Measurements from ENCODE around the gene CDKAL1. TPM values are rescaled to one million over a fixed set of nuclear protein-coding genes. Genes with fewer than 3 reads are reported as not detected.
A peak's percentile ranks its signal among the peaks of the same experiment; 100 is the strongest.

CDKAL1 gene
- 10 to 100 TPM; 10.1 to 22.0 (median 12.5) TPM for total RNA-seq

- peak within 1 kb of the TSS; percentile 88 for H3K27ac ChIP-seq
- H3K4me3 ChIP-seq: peak within 1 kb of the TSS; percentile 89
- no peaks in the 10 kb centered on the region for H3K27me3 ChIP-seq
- TF ChIP-seq EP300 (IDR thresholded peaks at IDR 0.05) (no peak), POLR2A (IDR thresholded peaks at IDR 0.05) (peak in 1 of 2 donors; percentile 37), CTCF (IDR thresholded peaks at IDR 0.05) (no peak), POLR2AphosphoS5 (IDR thresholded peaks at IDR 0.05) (peak in 1 of 3 donors; percentile 96)
- no peaks in the 10 kb centered on the region for H3K36me3 ChIP-seq
- peaks cover 21% of the 10 kb centered on the region for H3K4me1 ChIP-seq
- H3K9me3 ChIP-seq: no peaks in the 10 kb centered on the region
- peak; percentile 92 to 95 for DNase-seq (ENCODE audit: low spot score in 2 of 2)
- under 1% methylated on average over 31 of the region's 31 CpGs for WGBS
Measured at GRCh38 chr6:20534295-20535262, at the start of gene CDKAL1. TSS of gene CDKAL1 (plus strand) at chr6:20534457. CDS start at chr6:20546351, 11,894 bp downstream.

DNA sequence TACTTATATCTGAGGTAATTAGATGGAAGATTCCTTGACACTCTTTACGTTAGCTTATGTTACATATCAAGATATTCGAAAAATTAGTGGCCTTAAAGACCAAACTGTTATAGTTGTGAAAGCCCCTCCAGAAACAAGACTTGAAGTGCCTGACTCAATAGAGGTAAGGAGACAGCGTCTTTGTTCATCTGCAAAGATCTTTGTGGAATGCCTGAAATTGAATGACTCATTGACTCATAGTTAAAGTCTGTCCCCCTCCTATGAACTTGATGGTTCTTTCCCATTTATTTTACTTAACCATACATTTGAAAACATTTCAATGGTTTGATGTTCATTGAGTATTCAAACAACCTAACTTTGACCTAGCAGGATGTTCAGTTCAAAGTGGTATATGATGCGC lies 47.6 kb upstream of the CDKAL1 start:
- 96% methylated on average over 4 of the region's 4 CpGs for WGBS
- H3K4me3 ChIP-seq: no peak overlapping the region
- TF ChIP-seq POLR2AphosphoS5 (IDR thresholded peaks at IDR 0.05): no peak
- no peak for TF ChIP-seq POLR2A (IDR thresholded peaks at IDR 0.05)
- TF ChIP-seq CTCF (IDR thresholded peaks at IDR 0.05): no peak
- no peak for TF ChIP-seq EP300 (IDR thresholded peaks at IDR 0.05)
- no peaks in the 10 kb centered on the region for H3K4me1 ChIP-seq
- H3K27ac ChIP-seq: no peak overlapping the region
- no peaks in the 10 kb centered on the region for H3K9me3 ChIP-seq
- no peaks in the 10 kb centered on the region for H3K27me3 ChIP-seq
- DNase-seq (ENCODE audit: low spot score in 2 of 2): no peak
- peaks cover 30% of the 10 kb centered on the region for H3K36me3 ChIP-seq

DNA sequence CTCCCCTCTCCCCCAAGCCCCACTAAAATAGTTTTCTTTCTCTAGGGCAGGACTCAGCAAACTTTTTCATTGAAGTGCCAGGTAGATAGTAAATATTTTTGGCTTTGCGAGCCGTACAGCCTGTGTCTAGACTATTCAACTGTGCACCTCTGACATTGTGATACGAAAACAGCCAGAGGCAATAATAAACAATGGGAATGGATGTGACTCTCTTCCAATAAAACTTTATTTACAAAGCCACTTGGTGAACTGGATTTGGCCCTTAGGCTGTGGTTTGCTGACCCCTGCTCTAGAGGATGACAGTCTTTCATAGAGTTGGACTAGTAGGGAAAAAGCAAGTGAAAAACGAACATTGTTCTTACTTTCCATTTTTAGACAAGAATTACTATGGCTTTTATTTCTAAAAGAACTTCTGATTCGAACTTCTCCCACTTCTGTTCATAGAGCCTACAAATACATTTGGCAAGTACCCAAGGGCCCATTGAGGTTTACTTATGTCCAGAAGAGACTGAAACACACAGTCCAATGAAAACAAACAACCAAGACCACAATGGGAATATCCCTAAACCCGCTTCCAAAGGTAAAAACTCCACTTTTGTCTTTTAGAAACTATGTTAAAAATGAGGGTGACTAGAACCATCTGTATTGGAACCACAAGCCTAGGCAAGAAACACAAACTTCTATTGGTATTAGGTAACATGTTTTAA lies 46.4 kb upstream of the CDKAL1 start:
- Histone ChIP-seq H3K36me3 (peaks cover 30% of the 10 kb centered on the region), H3K9me3 (no peaks in the 10 kb centered on the region), H3K4me1 (no peaks in the 10 kb centered on the region), H3K27ac (no peak overlapping the region), H3K4me3 (no peak overlapping the region), H3K27me3 (no peaks in the 10 kb centered on the region)
- WGBS: 90% methylated on average over 6 of the region's 6 CpGs
- DNase-seq (ENCODE audit: low spot score in 2 of 2): no peak
- no peak for TF ChIP-seq EP300 (IDR thresholded peaks at IDR 0.05)
- no peak for TF ChIP-seq CTCF (IDR thresholded peaks at IDR 0.05)
- TF ChIP-seq POLR2AphosphoS5 (IDR thresholded peaks at IDR 0.05): no peak
- TF ChIP-seq POLR2A (IDR thresholded peaks at IDR 0.05): no peak

DNA sequence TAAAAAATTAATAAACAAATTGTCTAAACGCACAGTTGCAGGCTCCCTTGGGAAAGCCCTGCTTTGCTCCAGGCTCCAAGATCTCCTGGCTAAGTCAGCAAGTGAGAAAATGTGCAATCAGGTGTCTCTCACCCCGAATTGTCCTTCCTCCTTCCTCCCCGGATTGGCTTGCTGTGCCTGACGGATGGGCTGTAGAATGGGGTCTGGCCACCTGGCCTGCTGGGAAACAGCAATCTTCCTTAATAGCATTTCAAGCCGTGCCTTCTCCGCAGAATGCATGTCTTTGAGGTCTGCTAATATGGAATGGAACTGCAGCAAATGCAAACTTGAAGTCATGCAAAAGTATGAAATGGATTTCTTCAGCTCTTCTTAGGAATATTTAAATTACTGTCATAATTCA lies 43.7 kb upstream of the CDKAL1 start:
- no peaks in the 10 kb centered on the region for H3K4me1 ChIP-seq
- 95% methylated on average over 6 of the region's 6 CpGs for WGBS
- H3K36me3 ChIP-seq: peaks cover 30% of the 10 kb centered on the region
- H3K9me3 ChIP-seq: no peaks in the 10 kb centered on the region
- H3K27me3 ChIP-seq: no peaks in the 10 kb centered on the region
- TF ChIP-seq POLR2A (IDR thresholded peaks at IDR 0.05) (no peak), EP300 (IDR thresholded peaks at IDR 0.05) (no peak), CTCF (IDR thresholded peaks at IDR 0.05) (no peak), POLR2AphosphoS5 (IDR thresholded peaks at IDR 0.05) (no peak)
- H3K27ac ChIP-seq: no peak overlapping the region
- no peak for DNase-seq (ENCODE audit: low spot score in 2 of 2)
- no peak overlapping the region for H3K4me3 ChIP-seq

GRCh38 chr6:20492099-20492498 lies 42.2 kb upstream of the CDKAL1 start:
- Histone ChIP-seq H3K36me3 (peaks cover 30% of the 10 kb centered on the region), H3K4me3 (no peak overlapping the region), H3K4me1 (no peaks in the 10 kb centered on the region), H3K9me3 (no peaks in the 10 kb centered on the region), H3K27ac (no peak overlapping the region), H3K27me3 (no peaks in the 10 kb centered on the region)
- DNase-seq (ENCODE audit: low spot score in 2 of 2): no peak
- WGBS: 95% methylated on average over 2 of the region's 2 CpGs
- TF ChIP-seq EP300 (IDR thresholded peaks at IDR 0.05): no peak
- TF ChIP-seq CTCF (IDR thresholded peaks at IDR 0.05): no peak
- TF ChIP-seq POLR2A (IDR thresholded peaks at IDR 0.05): no peak
- no peak for TF ChIP-seq POLR2AphosphoS5 (IDR thresholded peaks at IDR 0.05)
